Gastroesophageal sphincter (tissue), 3 donors: ENCODE data around the gene NEMP2.

Source experiments
- EP300 ChIP-seq: sonication (generic); formaldehyde crosslinking; IDR thresholded peaks from one replicate; pipeline ENCODE4 v1.6.1; 2017; ENCODE audit warnings: antibody characterized with exemption, mild to moderate bottlenecking
- POLR2A ChIP-seq, 2 donors: fragments of 450-650 bp; IDR thresholded peaks; one replicate each; pipeline ENCODE4 v1.6.1; 2017; ENCODE audit warnings: antibody characterized with exemption in 2 of 2, mild to moderate bottlenecking in 2 of 2, moderate library complexity in 1 of 2
- TF ChIP-seq, protein P1 (sequence below), 4 experiments: fragments of 200-600 bp in 2 of 4; fragments of 450-650 bp in 2 of 4; sonication (generic) in 1 of 4; IDR thresholded peaks; one replicate each; pipeline ENCODE4 v1.5.1; 2017 to 2019; ENCODE audit warnings: antibody characterized with exemption in 4 of 4, mild to moderate bottlenecking in 2 of 4, moderate library complexity in 2 of 4

- TF ChIP-seq, protein P1, sequence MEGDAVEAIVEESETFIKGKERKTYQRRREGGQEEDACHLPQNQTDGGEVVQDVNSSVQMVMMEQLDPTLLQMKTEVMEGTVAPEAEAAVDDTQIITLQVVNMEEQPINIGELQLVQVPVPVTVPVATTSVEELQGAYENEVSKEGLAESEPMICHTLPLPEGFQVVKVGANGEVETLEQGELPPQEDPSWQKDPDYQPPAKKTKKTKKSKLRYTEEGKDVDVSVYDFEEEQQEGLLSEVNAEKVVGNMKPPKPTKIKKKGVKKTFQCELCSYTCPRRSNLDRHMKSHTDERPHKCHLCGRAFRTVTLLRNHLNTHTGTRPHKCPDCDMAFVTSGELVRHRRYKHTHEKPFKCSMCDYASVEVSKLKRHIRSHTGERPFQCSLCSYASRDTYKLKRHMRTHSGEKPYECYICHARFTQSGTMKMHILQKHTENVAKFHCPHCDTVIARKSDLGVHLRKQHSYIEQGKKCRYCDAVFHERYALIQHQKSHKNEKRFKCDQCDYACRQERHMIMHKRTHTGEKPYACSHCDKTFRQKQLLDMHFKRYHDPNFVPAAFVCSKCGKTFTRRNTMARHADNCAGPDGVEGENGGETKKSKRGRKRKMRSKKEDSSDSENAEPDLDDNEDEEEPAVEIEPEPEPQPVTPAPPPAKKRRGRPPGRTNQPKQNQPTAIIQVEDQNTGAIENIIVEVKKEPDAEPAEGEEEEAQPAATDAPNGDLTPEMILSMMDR (IDR thresholded peaks at IDR 0.05), result no peak
- TF ChIP-seq POLR2A (IDR thresholded peaks at IDR 0.05) (no peak), EP300 (no peak)
Measured at GRCh38 chr2:190478572-190479195, 55.8 kb downstream of the NEMP2 start.
